Ishikawa (cell line): ENCODE data around the gene CPA2.

ENCODE experiments used
- CEBPB ChIP-seq: IDR thresholded peaks from 2 replicates; pipeline ENCODE4 v1.6.1; 2012
- CREB1 ChIP-seq: IDR thresholded peaks from 2 replicates; pipeline ENCODE4 v1.6.1; 2012; ENCODE audit warnings: low read depth
- EGR1 ChIP-seq: IDR thresholded peaks from 2 replicates; pipeline ENCODE4 v1.6.1; 2012
- EP300 ChIP-seq: IDR thresholded peaks from 2 replicates; pipeline ENCODE4 v1.6.1; 2012; ENCODE audit warnings: borderline replicate concordance
- FOXM1 ChIP-seq: IDR thresholded peaks from 2 replicates; pipeline ENCODE4 v1.6.1; 2012; ENCODE audit warnings: low read depth, borderline replicate concordance
- MAX ChIP-seq: IDR thresholded peaks from 2 replicates; pipeline ENCODE4 v1.6.1; 2012
- NFIC ChIP-seq: IDR thresholded peaks from 2 replicates; pipeline ENCODE4 v1.6.1; 2012
- RAD21 ChIP-seq: IDR thresholded peaks from 2 replicates; pipeline ENCODE4 v1.6.1; 2012; ENCODE audit warnings: low read depth
- REST ChIP-seq: IDR thresholded peaks from 2 replicates; pipeline ENCODE4 v1.6.1; 2012; ENCODE audit warnings: low read depth, mild to moderate bottlenecking
- TAF1 ChIP-seq: IDR thresholded peaks from 2 replicates; pipeline ENCODE4 v1.6.1; 2012; ENCODE audit warnings: low read depth, mild to moderate bottlenecking
- TCF12 ChIP-seq: IDR thresholded peaks from 2 replicates; pipeline ENCODE4 v1.6.1; 2012; ENCODE audit warnings: low read depth
- TEAD4 ChIP-seq: IDR thresholded peaks from 2 replicates; pipeline ENCODE4 v1.6.1; 2012
- USF1 ChIP-seq: IDR thresholded peaks from 2 replicates; pipeline ENCODE4 v1.6.1; 2012
- YY1 ChIP-seq: IDR thresholded peaks from 2 replicates; pipeline ENCODE4 v1.6.1; 2012; ENCODE audit warnings: low read depth
- ZBTB7A ChIP-seq: IDR thresholded peaks from 2 replicates; pipeline ENCODE4 v1.6.1; 2012; ENCODE audit warnings: low read depth

Gene CPA2

DNA sequence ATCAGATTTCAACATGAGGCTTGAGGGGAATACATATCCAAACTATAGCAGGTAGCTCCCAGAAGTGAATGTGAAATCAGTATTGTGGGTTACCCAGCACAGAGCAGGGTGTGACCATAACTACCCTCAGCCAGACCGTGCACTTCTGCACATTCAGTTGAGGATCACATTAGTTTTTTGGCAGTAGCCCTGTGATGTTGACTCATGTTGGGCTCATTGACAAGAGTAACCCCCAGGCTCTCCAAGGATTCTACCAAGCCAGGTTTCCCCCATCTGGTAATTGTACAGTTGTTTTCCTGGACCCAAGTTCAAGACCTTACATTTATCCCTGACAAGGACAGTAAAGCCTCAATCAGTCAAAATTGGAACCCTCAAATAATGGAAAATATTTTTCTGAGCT, 14.6 kb downstream of the CPA2 start:
- no peak for TF ChIP-seq USF1
- no peak for TF ChIP-seq CEBPB
- TF ChIP-seq CREB1, result no peak
- TF ChIP-seq ZBTB7A, result no peak
- no peak for TF ChIP-seq TAF1
- no peak for TF ChIP-seq EGR1
- TF ChIP-seq YY1, result no peak
- no peak for TF ChIP-seq NFIC
- no peak for TF ChIP-seq MAX
- TF ChIP-seq EP300, result no peak
- no peak for TF ChIP-seq RAD21
- TF ChIP-seq TEAD4, result no peak
- TF ChIP-seq FOXM1, result no peak
- no peak for TF ChIP-seq TCF12
- TF ChIP-seq REST, result no peak

- no peak for TF ChIP-seq TEAD4
- no peak for TF ChIP-seq TCF12
- no peak for TF ChIP-seq TAF1
- no peak for TF ChIP-seq CREB1
- TF ChIP-seq NFIC, result no peak
- TF ChIP-seq EGR1, result no peak
- TF ChIP-seq RAD21, result no peak
- TF ChIP-seq EP300, result no peak
- TF ChIP-seq FOXM1, result no peak
- TF ChIP-seq ZBTB7A, result no peak
- no peak for TF ChIP-seq CEBPB
- no peak for TF ChIP-seq MAX
- TF ChIP-seq USF1, result no peak
- TF ChIP-seq REST, result no peak
These were observed 20.2 kb downstream of the CPA2 start for GRCh38 chr7:130286881-130287280.

- no peak for TF ChIP-seq CREB1
- TF ChIP-seq TAF1, result no peak
- TF ChIP-seq MAX, result no peak
These were observed 21.5 kb downstream of the CPA2 start for GRCh38 chr7:130288168-130288567.

DNA sequence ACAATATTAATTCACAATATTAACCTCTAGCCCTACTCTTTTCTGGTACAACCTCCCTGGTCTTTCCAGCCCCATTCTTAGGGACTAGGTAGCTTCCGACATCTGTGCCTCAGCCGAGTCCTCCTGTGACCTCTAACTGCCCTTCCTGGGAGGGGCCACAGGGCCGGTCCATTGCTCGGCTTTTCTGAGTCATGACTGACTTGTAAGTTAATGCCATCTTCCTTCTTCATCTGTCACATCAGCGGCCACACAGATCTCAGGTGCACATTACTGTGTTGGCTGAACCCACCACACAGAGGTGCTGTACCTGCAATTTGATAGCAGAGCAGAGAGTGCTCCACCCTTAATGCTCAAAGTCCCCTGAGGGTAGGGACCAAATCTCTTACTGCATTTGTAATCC, 22.2 kb downstream of the CPA2 start:
- TF ChIP-seq ZBTB7A, result no peak

DNA sequence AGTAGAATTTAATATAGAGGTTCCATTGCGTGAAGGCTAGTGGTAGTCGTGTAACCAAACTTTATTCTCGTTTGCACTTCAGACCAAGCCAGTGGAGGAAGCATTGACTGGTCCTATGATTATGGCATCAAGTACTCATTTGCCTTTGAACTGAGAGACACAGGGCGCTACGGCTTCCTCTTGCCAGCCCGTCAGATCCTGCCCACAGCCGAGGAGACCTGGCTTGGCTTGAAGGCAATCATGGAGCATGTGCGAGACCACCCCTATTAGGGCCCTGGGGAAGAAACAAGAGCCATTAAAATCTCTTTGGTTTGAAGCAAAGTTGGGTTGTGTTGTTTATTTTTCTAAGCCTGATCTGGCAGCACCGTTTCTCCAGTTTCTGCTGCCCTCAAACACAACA, 22.8 kb downstream of the CPA2 start:
- no peak for TF ChIP-seq TCF12

DNA sequence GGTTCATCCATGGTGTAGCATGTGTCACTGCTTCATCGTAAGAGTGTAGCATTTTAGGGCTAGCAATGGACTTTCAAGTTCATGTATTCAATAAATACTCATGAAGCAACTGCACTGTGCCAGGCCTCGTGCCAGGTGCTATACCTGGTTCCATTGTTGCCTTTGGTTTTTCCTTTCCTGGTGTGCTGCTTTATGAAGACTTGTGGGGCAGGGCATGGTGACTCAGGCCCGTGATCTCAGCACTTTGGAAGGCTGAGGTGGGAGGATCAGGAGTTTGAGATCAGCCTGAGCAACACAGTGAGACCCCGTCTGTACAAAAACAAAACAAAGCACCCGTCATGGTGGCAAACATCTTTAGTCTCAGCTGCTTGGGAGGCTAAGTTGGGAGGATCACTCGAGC, 24.1 kb downstream of the CPA2 start:
- TF ChIP-seq NFIC, result 0 out of 2 replicates have a peak, but pooled peaks have one; percentile 24
- peak; percentile 57 for TF ChIP-seq MAX
- TF ChIP-seq RAD21, result no peak
- TF ChIP-seq TAF1, result no peak

GRCh38 chr7:130292682-130293257, 26.1 kb downstream of the CPA2 start, which contains the start of gene CPA4:
Gene CPA4 (plus strand): TSS chr7:130293161. CDS start chr7:130293181, 20 bp downstream.
- TF ChIP-seq TEAD4 (0 out of 2 replicates have a peak, but pooled peaks have one; percentile 24), TAF1 (no peak)
